Endothelial cell of umbilical vein (primary cell): ENCODE measurements around the gene PERCC1. TPM values are rescaled to one million over a fixed set of nuclear protein-coding genes. Genes with fewer than 3 reads are reported as not detected.

ENCODE experiments used
- BruUV-seq: library from RNA; stranded (reverse); fragments of 400-500 nt; replicated peaks from 2 replicates; lab custom pipeline; 2021; lab: Mats Ljungman, UMichigan
- CTCF ChIA-PET: fragments of 300-600, 350-600 bp; sonication (Branson Sonifier 250); formaldehyde crosslinking; loops from one replicate; lab custom pipeline; 2021; ENCODE audit warnings: antibody characterized with exemption, inconsistent platforms; lab: Charles Lee
- POLR2A ChIA-PET: fragments of 300-600, 350-600 bp; sonication (Branson Sonifier 250); formaldehyde crosslinking; loops from one replicate; lab custom pipeline; 2021; ENCODE audit warnings: antibody characterized with exemption, inconsistent platforms; lab: Charles Lee
- DNase-seq: peaks from one replicate; pipeline ENCODE4 v3.0.0-alpha.2; 2011; ENCODE audit warnings: low read depth, low spot score
- FAIRE-seq: peaks from 2 replicates; lab custom pipeline; 2011; peaks lifted over from hg19 to GRCh38; lab: Jason Lieb, UNC
- H2AFZ ChIP-seq: 2 replicates; pipeline ENCODE4 v1.6.0; 2012; ENCODE audit warnings: low read depth, low read length, control low read depth, inconsistent platforms
- H3K27ac ChIP-seq: 2 replicates; pipeline ENCODE4 v1.5.1; 2011; ENCODE audit warnings: low read depth, mild to moderate bottlenecking, control low read depth, low read length, moderate library complexity; ENCODE audit not compliant: insufficient read depth
- H3K27me3 ChIP-seq, 2 experiments: 2 replicates each; pipeline versions ENCODE4 v1.6.0 to v1.6.1; 2011; ENCODE audit warnings: low read length in 2 of 2, mixed read lengths in 1 of 2; ENCODE audit not compliant: control insufficient read depth in 2 of 2, insufficient read depth in 2 of 2
- H3K36me3 ChIP-seq, 2 experiments: 2 replicates in 1 of 2; 3 replicates in 1 of 2; pipeline ENCODE4 v1.5.1; 2011; ENCODE audit warnings: low read length in 2 of 2, mild to moderate bottlenecking in 1 of 2, moderate library complexity in 1 of 2; ENCODE audit not compliant: control insufficient read depth in 2 of 2, insufficient read depth in 2 of 2; ENCODE audit errors: extremely low read depth in 1 of 2
- H3K4me1 ChIP-seq: 3 replicates; pipeline ENCODE4 v1.5.1; 2011; ENCODE audit warnings: mild to moderate bottlenecking, low read length; ENCODE audit not compliant: control insufficient read depth, insufficient read depth; ENCODE audit errors: extremely low read depth
- H3K4me2 ChIP-seq: 2 replicates; pipeline ENCODE4 v1.6.1; 2011; ENCODE audit warnings: low read length, control low read depth, mixed read lengths; ENCODE audit not compliant: insufficient read depth
- H3K4me3 ChIP-seq, 3 experiments: fragments of 200-600 bp in 1 of 3; sonication (generic), shearing (Covaris generic) in 1 of 3; replicated peaks in 1 of 3; 2 replicates each; pipeline ENCODE4 v1.5.1; 2011 to 2016; ENCODE audit warnings: control low read depth in 3 of 3, low read length in 3 of 3, mild to moderate bottlenecking in 2 of 3, inconsistent platforms in 1 of 3, low read depth in 1 of 3, moderate library complexity in 1 of 3; ENCODE audit not compliant: insufficient read depth in 1 of 3
- H3K79me2 ChIP-seq: 2 replicates; pipeline ENCODE4 v1.6.0; 2012; ENCODE audit warnings: low read length, inconsistent platforms; ENCODE audit not compliant: control insufficient read depth, insufficient read depth
- H3K9ac ChIP-seq: replicated peaks from 2 replicates; pipeline ENCODE3; 2011; ENCODE audit warnings: low read length, control low read depth; ENCODE audit not compliant: insufficient read depth; ENCODE audit errors: extremely low read depth
- H3K9me1 ChIP-seq: replicated peaks from 3 replicates; pipeline ENCODE4 v1.6.0; 2011; ENCODE audit warnings: mild to moderate bottlenecking, low read length; ENCODE audit not compliant: control insufficient read depth, insufficient read depth; ENCODE audit errors: extremely low read depth
- H3K9me3 ChIP-seq: replicated peaks from 2 replicates; pipeline ENCODE4 v1.5.1; 2012; ENCODE audit warnings: low read length, inconsistent platforms; ENCODE audit not compliant: control insufficient read depth, insufficient read depth
- H4K20me1 ChIP-seq: replicated peaks from 2 replicates; pipeline ENCODE3; 2011; ENCODE audit warnings: mild to moderate bottlenecking, low read length; ENCODE audit not compliant: control insufficient read depth, insufficient read depth; ENCODE audit errors: extremely low read depth
- EZH2 ChIP-seq: IDR thresholded peaks from 2 replicates; pipeline ENCODE4 v1.6.1; 2012; ENCODE audit warnings: borderline replicate concordance, low read depth, mild to moderate bottlenecking, moderate library complexity, low read length, inconsistent platforms; ENCODE audit not compliant: severe bottlenecking
- FOS ChIP-seq: IDR thresholded peaks from 2 replicates; pipeline ENCODE4 v1.6.1; 2011; ENCODE audit warnings: mild to moderate bottlenecking, low read length, moderate library complexity, borderline replicate concordance; ENCODE audit not compliant: insufficient read depth
- GATA2 ChIP-seq: IDR thresholded peaks from 2 replicates; pipeline ENCODE4 v1.7.0; 2011; ENCODE audit warnings: low read depth, mild to moderate bottlenecking, moderate library complexity, mixed read lengths, low read length; ENCODE audit not compliant: insufficient read length, insufficient read depth
- JUN ChIP-seq: IDR thresholded peaks from 2 replicates; pipeline ENCODE4 v1.6.1; 2011; ENCODE audit warnings: borderline replicate concordance, low read depth; ENCODE audit not compliant: insufficient read length, insufficient read depth
- POLR2AphosphoS5 ChIP-seq: IDR thresholded peaks from 2 replicates; pipeline ENCODE4 v1.6.1; 2012; ENCODE audit warnings: low read depth, mild to moderate bottlenecking, control low read depth, low read length, moderate library complexity; ENCODE audit not compliant: insufficient read depth
- dilution Hi-C: fragments of 300-500 bp; cut with MboI; formaldehyde crosslinking; loops from one replicate; pipeline ENCODE4 v1.15.0; 2019; ENCODE audit warnings: low sequenced_read_pairs; ENCODE audit not compliant: extremely low pct_ligation_motif_present
- intact Hi-C: fragments of 100-400 bp; cut with micrococcal nuclease; formaldehyde crosslinking; loops from one replicate; pipeline ENCODE4 v1.10.0; 2022
- polyA plus RNA-seq, 4 experiments: library from polyadenylated mRNA; depleted of rRNA in 3 of 4; stranded (reverse) in 3 of 4; unstranded in 1 of 4; fragments of >200 nt; gene quantifications; 2 replicates each; pipeline versions ENCODE4 v1.2.1 to v1.2.3, GENCODE V29; 2011 to 2012; ENCODE audit warnings: missing spikeins in 1 of 4
- total RNA-seq: library from RNA; stranded (reverse); gene quantifications from 2 replicates; pipeline ENCODE4 v1.2.3, GENCODE V29; 2021
- TF ChIP-seq, protein P1 (sequence below), 2 donors: IDR thresholded peaks; 1 replicate in 1 of 2; 2 replicates in 1 of 2; pipeline ENCODE4 v1.5.1; 2011; ENCODE audit warnings: low read length in 2 of 2, mild to moderate bottlenecking in 2 of 2, moderate library complexity in 2 of 2, control low read depth in 1 of 2, inconsistent platforms in 1 of 2, low read depth in 1 of 2; ENCODE audit not compliant: insufficient read depth in 1 of 2; ENCODE audit errors: extremely low read depth in 1 of 2
- TF ChIP-seq, protein P2 (sequence below): IDR thresholded peaks from 2 replicates; pipeline ENCODE4 v1.6.1; 2011; ENCODE audit not compliant: insufficient read depth, insufficient read length

The PERCC1 gene
- total and polyA plus RNA-seq, 2 donors (not counting 3 experiments of a cell fraction or from before 2014, with no cell fraction given), result not detected

DNA sequence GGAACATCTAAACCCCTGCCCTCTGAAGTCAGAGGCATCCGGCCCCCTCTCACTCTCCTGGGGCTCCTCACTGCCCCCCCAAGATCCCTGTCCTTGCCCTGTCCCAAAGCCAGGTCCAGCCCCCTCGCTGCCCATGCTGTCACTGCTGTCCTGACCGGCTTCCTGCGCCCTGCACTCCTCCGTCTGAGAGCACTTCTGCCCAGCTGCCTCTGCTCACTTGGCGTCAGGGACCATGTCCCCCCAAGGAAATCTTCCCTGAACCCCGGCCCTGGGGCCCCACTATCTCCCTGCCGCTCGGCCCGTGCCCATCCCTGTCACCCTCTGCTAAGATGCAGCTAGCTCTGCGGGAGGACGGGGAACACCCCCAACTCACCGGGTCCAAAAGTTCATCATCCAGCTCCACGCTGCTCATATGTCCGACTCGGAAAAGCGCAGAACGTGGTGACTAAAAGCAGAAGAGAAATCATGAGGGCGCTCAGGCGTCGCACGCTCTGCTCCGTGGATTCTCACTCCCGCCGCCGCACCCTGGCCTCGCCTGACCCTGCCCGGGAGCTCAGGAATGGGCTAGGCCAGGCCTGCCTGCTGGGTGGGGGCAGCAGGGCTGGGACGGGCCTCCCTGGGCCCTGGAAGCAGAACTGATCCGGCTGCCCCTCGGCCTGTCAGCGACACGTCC is 34.2 kb downstream of the PERCC1 start:
- no peaks in the 10 kb centered on the region for H3K9me1 ChIP-seq
- ChIA-PET POLR2A (no interaction called here), CTCF (no interaction called here)
- H3K79me2 ChIP-seq, result peaks cover 9% of the 10 kb centered on the region
- no peaks in the 10 kb centered on the region for H3K4me1 ChIP-seq
- no peak for DNase-seq
- H3K9ac ChIP-seq, result no peak overlapping the region
- H3K4me3 ChIP-seq, result no peak overlapping the region
- H3K36me3 ChIP-seq, result peaks cover 0 to 16% of the 10 kb centered on the region in 2 experiments
- H3K27me3 ChIP-seq, result no peaks in the 10 kb centered on the region
- intact Hi-C loops, result no loop called here
- BruUV-seq, result no TSS peak
- no peak overlapping the region for H3K27ac ChIP-seq
- no peaks in the 10 kb centered on the region for H4K20me1 ChIP-seq
- H2AFZ ChIP-seq, result no peak overlapping the region
- H3K4me2 ChIP-seq, result no peak overlapping the region
- dilution Hi-C loops, result no loop called here
- FAIRE-seq, result no peak
- TF ChIP-seq EZH2, result no peak
- no peak for TF ChIP-seq FOS
- no peak for TF ChIP-seq JUN
- TF ChIP-seq, protein P1, sequence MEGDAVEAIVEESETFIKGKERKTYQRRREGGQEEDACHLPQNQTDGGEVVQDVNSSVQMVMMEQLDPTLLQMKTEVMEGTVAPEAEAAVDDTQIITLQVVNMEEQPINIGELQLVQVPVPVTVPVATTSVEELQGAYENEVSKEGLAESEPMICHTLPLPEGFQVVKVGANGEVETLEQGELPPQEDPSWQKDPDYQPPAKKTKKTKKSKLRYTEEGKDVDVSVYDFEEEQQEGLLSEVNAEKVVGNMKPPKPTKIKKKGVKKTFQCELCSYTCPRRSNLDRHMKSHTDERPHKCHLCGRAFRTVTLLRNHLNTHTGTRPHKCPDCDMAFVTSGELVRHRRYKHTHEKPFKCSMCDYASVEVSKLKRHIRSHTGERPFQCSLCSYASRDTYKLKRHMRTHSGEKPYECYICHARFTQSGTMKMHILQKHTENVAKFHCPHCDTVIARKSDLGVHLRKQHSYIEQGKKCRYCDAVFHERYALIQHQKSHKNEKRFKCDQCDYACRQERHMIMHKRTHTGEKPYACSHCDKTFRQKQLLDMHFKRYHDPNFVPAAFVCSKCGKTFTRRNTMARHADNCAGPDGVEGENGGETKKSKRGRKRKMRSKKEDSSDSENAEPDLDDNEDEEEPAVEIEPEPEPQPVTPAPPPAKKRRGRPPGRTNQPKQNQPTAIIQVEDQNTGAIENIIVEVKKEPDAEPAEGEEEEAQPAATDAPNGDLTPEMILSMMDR (IDR thresholded peaks at IDR 0.05; ENCODE audit: extremely low read depth in 1 of 2, insufficient read depth in 1 of 2, low read depth in 1 of 2, low read length in 2 of 2), result no peak
- TF ChIP-seq, protein P2, sequence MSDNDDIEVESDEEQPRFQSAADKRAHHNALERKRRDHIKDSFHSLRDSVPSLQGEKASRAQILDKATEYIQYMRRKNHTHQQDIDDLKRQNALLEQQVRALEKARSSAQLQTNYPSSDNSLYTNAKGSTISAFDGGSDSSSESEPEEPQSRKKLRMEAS, result no peak
- TF ChIP-seq GATA2, result no peak
- no peak for TF ChIP-seq POLR2AphosphoS5
- no peaks in the 10 kb centered on the region for H3K9me3 ChIP-seq
